Esophagus squamous epithelium (tissue), 5 donors: ENCODE results near the gene KIAA1671. TPM values are rescaled to one million over a fixed set of nuclear protein-coding genes. Genes with fewer than 3 reads are reported as not detected.

Experiments
- DNase-seq: peaks from one replicate; lab custom pipeline; 2025; lab: John Stamatoyannopoulos, UW
- H3K27ac ChIP-seq, 4 donors: fragments of 200-600 bp; sonication (generic); one replicate each; pipeline ENCODE4 v1.5.1; 2016 to 2019; ENCODE audit warnings: mild to moderate bottlenecking in 1 of 4
- H3K27me3 ChIP-seq, 4 donors: fragments of 200-600 bp; sonication (generic); 1 replicate in 3 of 4; 2 replicates in 1 of 4; pipeline versions ENCODE4 v1.5.1 to v1.6.0; 2017 to 2021; ENCODE audit warnings: antibody characterized with exemption in 1 of 4
- H3K36me3 ChIP-seq, 3 donors: fragments of 200-600 bp; sonication (generic); one replicate each; pipeline ENCODE4 v1.5.1; 2016 to 2019
- H3K4me1 ChIP-seq, 3 donors: fragments of 200-600 bp; sonication (generic); one replicate each; pipeline ENCODE4 v1.5.1; 2017 to 2019
- H3K4me3 ChIP-seq, 4 donors: fragments of 200-600 bp; sonication (generic); 1 replicate in 3 of 4; 2 replicates in 1 of 4; pipeline ENCODE4 v1.5.1; 2016 to 2019; ENCODE audit warnings: mild to moderate bottlenecking in 2 of 4, moderate library complexity in 1 of 4
- H3K9me3 ChIP-seq, 3 donors: fragments of 200-600 bp; sonication (generic); one replicate each; pipeline ENCODE4 v1.5.1; 2016 to 2019
- CTCF ChIP-seq, 6 experiments: fragments of 450-650 bp in 4 of 6; fragments of 200-600 bp in 2 of 6; sonication (generic) in 2 of 6; IDR thresholded peaks; one replicate each; pipeline ENCODE4 v1.5.1; 2016 to 2019; ENCODE audit warnings: antibody characterized with exemption in 6 of 6, mild to moderate bottlenecking in 4 of 6, moderate library complexity in 4 of 6
- POLR2A ChIP-seq, 4 donors: fragments of 450-650 bp; IDR thresholded peaks; one replicate each; pipeline ENCODE4 v1.6.1; 2017; ENCODE audit warnings: antibody characterized with exemption in 4 of 4, mild to moderate bottlenecking in 4 of 4, moderate library complexity in 3 of 4
- WGBS, 2 donors: methylation state at CpG; one replicate each; pipeline ENCODE4 v1.1.5; 2018; 5-methylcytosine and 5-hydroxymethylcytosine counted together
- intact Hi-C: fragments of 100-400 bp; cut with DNase I; formaldehyde crosslinking; loops from one replicate; pipeline ENCODE4 v1.15.0; 2022
- total RNA-seq, 4 donors: library from RNA; depleted of rRNA; stranded (reverse); fragments of >200 nt; gene quantifications; one replicate each; pipeline ENCODE4 v1.1.0, GENCODE V29; 2016
- donor health status: DM: yes; HTN: yes; CAD: no.

The KIAA1671 gene
- total RNA-seq, 4 donors from 2014 or later = 43.1 to 73.2 (median 47.5) TPM

- Histone ChIP-seq H3K27ac (no peak overlapping the region), H3K27me3 (no peaks in the 10 kb centered on the region), H3K4me1 (no peaks in the 10 kb centered on the region), H3K36me3 (peaks cover 7 to 100% (median 7%) of the 10 kb centered on the region in 3 donors), H3K9me3 (no peaks in the 10 kb centered on the region), H3K4me3 (no peak overlapping the region)
- DNase-seq = no peak
- WGBS, 2 donors = 43 to 78% methylated on average over 4 of the region's 4 CpGs
- intact Hi-C loops = no loop called here
- no peak for TF ChIP-seq POLR2A (IDR thresholded peaks at IDR 0.05)
- TF ChIP-seq CTCF (IDR thresholded peaks at IDR 0.05) = no peak
Observed at GRCh38 chr22:25193130-25193529, 240.6 kb downstream of the KIAA1671 start.

- no peak for TF ChIP-seq POLR2A (IDR thresholded peaks at IDR 0.05)
- TF ChIP-seq CTCF (IDR thresholded peaks at IDR 0.05) = no peak
- DNase-seq = no peak
Observed at GRCh38 chr22:25193548-25193947, 241.0 kb downstream of the KIAA1671 start.

GRCh38 chr22:25196326-25196725, 243.8 kb downstream of the KIAA1671 start:
- peaks cover 7 to 98% (median 7%) of the 10 kb centered on the region in 3 donors for H3K36me3 ChIP-seq
- no peak overlapping the region for H3K4me3 ChIP-seq
- no peaks in the 10 kb centered on the region for H3K27me3 ChIP-seq
- no peaks in the 10 kb centered on the region for H3K4me1 ChIP-seq
- H3K27ac ChIP-seq = no peak overlapping the region
- DNase-seq = no peak
- intact Hi-C loops = no loop called here
- no peak for TF ChIP-seq POLR2A (IDR thresholded peaks at IDR 0.05)
- TF ChIP-seq CTCF (IDR thresholded peaks at IDR 0.05) = no peak
- WGBS, 2 donors = 86 to 88% methylated on average over 5 of the region's 5 CpGs
- H3K9me3 ChIP-seq = no peaks in the 10 kb centered on the region

More at GRCh38 chr22:25193548-25193947, 241.0 kb downstream of the KIAA1671 start:
- Histone ChIP-seq H3K4me3 (no peak overlapping the region), H3K27ac (no peak overlapping the region), H3K27me3 (no peaks in the 10 kb centered on the region), H3K9me3 (no peaks in the 10 kb centered on the region), H3K4me1 (no peaks in the 10 kb centered on the region), H3K36me3 (peaks cover 7 to 100% (median 7%) of the 10 kb centered on the region in 3 donors)
- WGBS, 2 donors = 20 to 59% methylated on average over 3 of the region's 3 CpGs
- intact Hi-C loops = no loop called here

GRCh38 chr22:25197340-25197739, 244.8 kb downstream of the KIAA1671 start:
- intact Hi-C loops = no loop called here
- 69 to 90% methylated on average over 4 of the region's 4 CpGs for WGBS, 2 donors
- no peaks in the 10 kb centered on the region for H3K27me3 ChIP-seq
- no peak overlapping the region for H3K4me3 ChIP-seq
- H3K27ac ChIP-seq = no peak overlapping the region
- no peaks in the 10 kb centered on the region for H3K9me3 ChIP-seq
- H3K4me1 ChIP-seq = no peaks in the 10 kb centered on the region
- no peak for DNase-seq
- peaks cover 2 to 96% (median 7%) of the 10 kb centered on the region in 3 donors for H3K36me3 ChIP-seq
- TF ChIP-seq POLR2A (IDR thresholded peaks at IDR 0.05) = no peak
- TF ChIP-seq CTCF (IDR thresholded peaks at IDR 0.05) = no peak

- TF ChIP-seq POLR2A (IDR thresholded peaks at IDR 0.05) (no peak), CTCF (IDR thresholded peaks at IDR 0.05) (no peak)
- 59 to 66% methylated on average over 4 to 8 of the region's 17 CpGs for WGBS, 2 donors
- Histone ChIP-seq H3K27me3 (no peaks in the 10 kb centered on the region), H3K4me3 (no peak within 1 kb of the TSS), H3K9me3 (no peaks in the 10 kb centered on the region), H3K4me1 (no peaks in the 10 kb centered on the region), H3K27ac (no peak within 1 kb of the TSS), H3K36me3 (peaks cover 0 to 87% (median 6%) of the 10 kb centered on the region in 3 donors)
- DNase-seq = no peak
- intact Hi-C loops = no loop called here
Observed at GRCh38 chr22:25199731-25200520, 247.4 kb downstream of the KIAA1671 start, which contains the start of gene CRYBB3. TSS of gene CRYBB3 (plus strand) at chr22:25199858. CDS start at chr22:25201397, 1,539 bp downstream.
